Rectal smooth muscle tissue (tissue), 1 donor: ENCODE data around the gene IFT80.

Experiments used
- H3K27ac ChIP-seq: one replicate; pipeline ENCODE4 v1.7.0; 2013; ENCODE audit warnings: low read depth, low read length, inconsistent platforms
- H3K27me3 ChIP-seq: one replicate; pipeline ENCODE4 v1.7.0; 2013; ENCODE audit warnings: low read length; ENCODE audit not compliant: control insufficient read depth, insufficient read depth
- H3K36me3 ChIP-seq: one replicate; pipeline ENCODE4 v1.7.0; 2013; ENCODE audit warnings: low read length; ENCODE audit not compliant: control insufficient read depth, insufficient read depth
- H3K4me1 ChIP-seq: one replicate; pipeline ENCODE4 v1.7.0; 2013; ENCODE audit warnings: low read length; ENCODE audit not compliant: control insufficient read depth, insufficient read depth
- H3K4me3 ChIP-seq: one replicate; pipeline ENCODE4 v1.7.0; 2013; ENCODE audit warnings: low read length
- H3K9ac ChIP-seq: one replicate; pipeline ENCODE4 v1.7.0; 2013; ENCODE audit warnings: low read length

The IFT80 gene

DNA sequence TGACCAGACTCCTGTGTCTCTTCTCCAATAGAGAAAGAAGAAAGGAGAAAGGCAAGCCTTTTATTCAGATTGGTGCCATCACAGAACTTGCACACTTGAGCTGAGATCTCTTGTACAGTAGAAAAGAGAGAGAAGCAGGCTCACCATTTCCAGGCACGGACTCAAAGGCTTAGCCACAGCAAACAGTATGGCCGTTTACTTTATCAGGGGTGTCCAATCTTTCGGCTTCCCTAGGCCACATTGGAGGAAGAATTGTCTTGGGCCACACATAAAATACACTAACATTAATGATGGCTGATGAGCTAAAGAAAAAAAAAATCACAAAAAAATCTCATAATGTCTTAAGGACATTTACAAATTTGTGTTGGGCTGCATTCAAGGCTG lies 5.0 kb downstream of the IFT80 start:
- H3K4me1 ChIP-seq: peaks cover 4% of the 10 kb centered on the region
- no peaks in the 10 kb centered on the region for H3K36me3 ChIP-seq
- H3K9ac ChIP-seq: no peak overlapping the region
- no peaks in the 10 kb centered on the region for H3K27me3 ChIP-seq
- H3K27ac ChIP-seq: no peak overlapping the region
- H3K4me3 ChIP-seq: no peak overlapping the region

DNA sequence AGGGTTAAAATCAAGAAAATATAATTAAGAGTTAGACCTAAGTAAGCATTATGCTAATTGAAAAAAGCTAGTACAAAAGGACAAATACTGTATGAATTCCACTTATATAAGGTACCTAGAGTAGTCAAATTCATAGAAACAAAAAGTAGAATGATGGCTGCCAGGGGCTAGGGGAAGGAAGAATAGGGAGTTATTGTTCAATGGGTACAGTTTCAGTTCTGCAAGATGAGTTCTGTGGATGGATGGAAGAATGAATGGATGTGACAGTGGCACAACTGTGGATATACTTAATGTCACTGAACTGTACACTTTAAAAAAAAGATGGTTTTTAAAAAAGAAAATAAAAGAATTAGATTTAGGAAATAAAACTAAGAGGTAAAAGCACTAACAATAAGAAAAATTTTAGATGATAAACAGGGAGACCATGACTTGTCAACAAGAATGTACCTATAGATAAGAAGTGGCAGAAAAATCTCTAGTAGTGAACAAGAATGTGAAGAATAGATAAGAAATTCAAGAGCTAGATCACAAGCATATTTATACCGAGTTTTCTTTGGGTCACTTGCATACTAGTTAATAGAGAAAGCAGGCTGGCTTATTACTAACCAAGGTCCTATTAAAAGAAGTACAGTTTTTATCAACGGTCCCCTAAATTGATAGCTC lies 5.5 kb downstream of the IFT80 start:
- Histone ChIP-seq H3K36me3 (no peaks in the 10 kb centered on the region), H3K4me3 (no peak overlapping the region), H3K4me1 (peaks cover 4% of the 10 kb centered on the region), H3K27ac (no peak overlapping the region), H3K27me3 (no peaks in the 10 kb centered on the region), H3K9ac (no peak overlapping the region)

DNA sequence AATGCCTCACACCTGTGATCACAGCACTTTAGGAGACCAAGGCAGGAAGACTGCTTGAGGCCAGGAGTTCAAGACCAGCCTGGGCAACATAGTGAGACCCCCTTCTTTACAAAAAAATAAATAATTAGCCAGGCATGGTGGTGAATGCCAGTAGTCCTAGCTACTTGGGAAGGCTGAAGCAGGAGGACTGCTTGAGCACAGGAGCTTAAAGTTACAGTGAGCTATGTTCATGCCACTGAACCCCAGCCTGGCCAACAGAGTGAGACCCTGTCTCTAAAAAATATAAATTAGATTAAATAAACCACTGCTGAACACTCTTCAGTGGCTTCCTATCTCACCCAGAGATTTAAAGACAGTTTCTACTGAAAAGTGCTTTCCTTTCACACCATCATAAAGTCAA lies 6.2 kb downstream of the IFT80 start:
- Histone ChIP-seq H3K4me1 (no peaks in the 10 kb centered on the region), H3K27me3 (no peaks in the 10 kb centered on the region), H3K4me3 (no peak overlapping the region), H3K9ac (no peak overlapping the region), H3K27ac (no peak overlapping the region), H3K36me3 (no peaks in the 10 kb centered on the region)

GRCh38 chr3:160390565-160391138 lies 8.4 kb downstream of the IFT80 start:
- Histone ChIP-seq H3K36me3 (no peaks in the 10 kb centered on the region), H3K9ac (no peak overlapping the region), H3K27me3 (no peaks in the 10 kb centered on the region), H3K4me1 (no peaks in the 10 kb centered on the region), H3K4me3 (no peak overlapping the region), H3K27ac (no peak overlapping the region)

GRCh38 chr3:160384639-160385318 lies 14.2 kb downstream of the IFT80 start:
- Histone ChIP-seq H3K27ac (no peak overlapping the region), H3K4me1 (no peaks in the 10 kb centered on the region), H3K36me3 (no peaks in the 10 kb centered on the region), H3K27me3 (no peaks in the 10 kb centered on the region), H3K9ac (no peak overlapping the region), H3K4me3 (no peak overlapping the region)

DNA sequence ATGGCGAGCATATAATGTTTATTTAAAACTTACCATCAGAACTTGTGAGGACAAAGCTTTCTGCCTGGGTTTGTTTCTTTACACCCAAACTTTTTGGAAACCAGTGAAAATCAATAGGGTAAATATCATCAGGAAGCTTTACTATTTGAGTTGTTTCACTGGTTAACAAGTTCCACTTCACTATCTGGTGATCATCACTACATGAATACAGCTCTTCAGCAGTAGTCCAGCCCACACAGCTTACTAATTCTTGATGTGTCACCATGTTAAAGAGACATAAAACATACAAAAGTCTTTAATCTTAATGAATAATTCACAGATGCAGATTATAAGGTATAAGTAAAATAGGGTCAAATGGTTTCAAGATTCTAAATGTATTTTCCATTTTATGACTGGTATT lies 17.6 kb downstream of the IFT80 start:
- H3K4me1 ChIP-seq: no peaks in the 10 kb centered on the region
- H3K27ac ChIP-seq: no peak overlapping the region
- no peaks in the 10 kb centered on the region for H3K27me3 ChIP-seq
- H3K36me3 ChIP-seq: no peaks in the 10 kb centered on the region
- H3K9ac ChIP-seq: no peak overlapping the region
- H3K4me3 ChIP-seq: no peak overlapping the region

DNA sequence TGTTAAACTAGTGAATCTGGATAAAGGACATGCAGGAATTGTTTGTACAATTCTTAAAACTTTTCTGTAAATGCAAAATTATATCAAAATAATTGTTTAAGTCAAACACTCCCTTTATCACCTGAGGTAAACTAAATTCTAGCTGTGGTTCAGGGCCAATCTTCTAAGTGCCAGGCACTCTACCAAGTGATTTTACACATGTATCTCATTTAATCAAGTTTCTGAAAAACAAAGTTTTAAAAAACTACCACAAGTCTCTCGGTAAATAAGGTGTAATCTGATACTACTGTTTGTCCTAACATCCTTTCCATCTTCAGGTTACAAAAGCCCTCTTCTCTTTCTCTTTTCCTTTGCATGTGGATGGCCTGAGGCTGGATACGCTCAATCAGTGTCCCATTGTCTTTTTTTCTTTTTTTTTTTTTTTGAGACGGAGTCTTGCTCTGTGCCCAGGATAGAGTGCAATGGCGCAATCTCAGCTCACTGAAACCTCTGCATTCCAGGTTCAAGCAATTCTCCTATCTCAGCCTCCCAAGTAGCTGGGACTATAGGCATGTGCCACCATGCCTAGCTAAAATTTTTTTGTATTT lies 19.3 kb downstream of the IFT80 start:
- Histone ChIP-seq H3K4me1 (no peaks in the 10 kb centered on the region), H3K36me3 (no peaks in the 10 kb centered on the region), H3K27me3 (no peaks in the 10 kb centered on the region), H3K27ac (no peak overlapping the region), H3K4me3 (no peak overlapping the region), H3K9ac (no peak overlapping the region)

DNA sequence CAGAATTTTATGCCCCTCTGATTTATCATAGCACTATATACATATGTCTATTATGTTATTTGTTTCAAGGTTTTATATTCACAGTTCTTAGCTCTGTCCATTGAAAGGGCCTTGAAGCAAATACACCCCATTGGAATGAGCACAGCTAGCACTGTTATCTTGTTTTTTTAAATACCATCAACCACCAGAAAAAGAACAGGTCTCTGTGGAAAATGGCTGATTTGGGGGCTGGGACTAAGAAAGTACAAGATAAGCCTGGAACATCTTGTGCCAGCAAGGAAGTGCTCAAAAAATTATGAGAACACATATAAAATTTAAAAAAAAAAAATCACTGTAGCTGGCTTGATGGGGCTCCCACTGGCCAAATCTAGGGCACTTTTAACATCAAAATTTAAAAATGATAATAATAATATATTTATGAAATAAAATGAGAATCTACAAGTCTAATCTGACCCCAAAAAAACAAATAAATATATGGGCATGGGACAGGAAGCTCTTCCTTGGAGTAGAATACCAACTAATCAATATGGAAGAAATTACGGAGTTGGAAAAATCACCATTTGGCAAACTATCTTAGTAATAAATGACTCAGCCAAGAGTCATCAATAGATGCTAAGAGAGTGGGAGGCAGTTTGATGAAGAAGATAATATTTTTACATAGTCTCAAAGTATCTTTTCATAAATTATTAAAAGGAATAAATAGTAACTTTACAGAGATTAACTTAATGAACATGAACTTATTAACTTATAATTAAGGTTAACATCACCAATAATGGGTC lies 20.5 kb downstream of the IFT80 start:
- Histone ChIP-seq H3K27ac (no peak overlapping the region), H3K27me3 (no peaks in the 10 kb centered on the region), H3K4me3 (no peak overlapping the region), H3K4me1 (no peaks in the 10 kb centered on the region), H3K9ac (no peak overlapping the region), H3K36me3 (no peaks in the 10 kb centered on the region)

DNA sequence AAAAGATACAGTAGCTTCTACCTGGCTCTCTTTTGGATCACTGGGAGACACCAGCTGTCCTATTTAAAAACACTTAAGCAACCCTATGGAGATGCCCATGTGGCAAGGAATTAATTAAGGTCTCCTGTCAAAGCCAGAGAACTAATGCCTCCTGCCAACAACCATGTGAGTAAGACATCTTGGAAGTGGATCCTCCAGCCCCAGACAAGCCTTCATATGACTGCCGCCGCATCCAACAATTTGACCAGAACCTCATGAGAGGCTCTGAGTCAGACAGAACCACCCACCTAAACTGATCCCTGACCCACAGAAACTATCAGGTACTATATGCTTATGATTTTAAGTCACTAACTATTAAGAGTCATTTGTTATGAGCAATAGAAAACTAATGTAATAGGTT lies 22.3 kb downstream of the IFT80 start:
- no peak overlapping the region for H3K4me3 ChIP-seq

GRCh38 chr3:160374925-160375324 lies 24.1 kb downstream of the IFT80 start:
- Histone ChIP-seq H3K4me3 (no peak overlapping the region), H3K36me3 (no peaks in the 10 kb centered on the region), H3K9ac (no peak overlapping the region), H3K27ac (no peak overlapping the region), H3K4me1 (no peaks in the 10 kb centered on the region), H3K27me3 (no peaks in the 10 kb centered on the region)

More for the DNA sequence above, 22.3 kb downstream of the IFT80 start:
- H3K27me3 ChIP-seq: no peaks in the 10 kb centered on the region
- no peak overlapping the region for H3K27ac ChIP-seq
- H3K9ac ChIP-seq: no peak overlapping the region
- no peaks in the 10 kb centered on the region for H3K4me1 ChIP-seq
- no peaks in the 10 kb centered on the region for H3K36me3 ChIP-seq

GRCh38 chr3:160374472-160374871 lies 24.6 kb downstream of the IFT80 start:
- Histone ChIP-seq H3K27me3 (no peaks in the 10 kb centered on the region), H3K4me1 (no peaks in the 10 kb centered on the region), H3K36me3 (no peaks in the 10 kb centered on the region), H3K9ac (no peak overlapping the region), H3K27ac (no peak overlapping the region), H3K4me3 (no peak overlapping the region)

DNA sequence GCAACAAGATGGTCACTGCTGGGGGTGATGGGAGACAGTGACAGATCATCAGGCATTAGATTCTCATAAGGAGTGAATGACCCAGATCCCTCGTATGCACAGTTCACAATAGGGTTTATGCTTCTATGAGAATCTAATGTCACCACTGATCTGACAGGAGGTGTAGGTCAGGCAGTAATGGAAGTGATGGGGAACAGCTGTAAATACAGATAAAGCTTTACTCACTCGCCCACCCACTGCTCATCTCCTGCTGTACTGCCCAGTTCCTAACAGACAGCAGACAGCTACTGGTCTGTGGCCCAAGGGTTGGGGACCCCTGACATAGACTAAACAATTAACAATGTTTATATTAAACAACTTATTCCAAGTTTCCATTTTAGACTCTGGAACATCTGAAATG lies 25.4 kb downstream of the IFT80 start:
- H3K27ac ChIP-seq: no peak overlapping the region
- no peaks in the 10 kb centered on the region for H3K36me3 ChIP-seq
- H3K9ac ChIP-seq: no peak overlapping the region
- no peak overlapping the region for H3K4me3 ChIP-seq
- no peaks in the 10 kb centered on the region for H3K27me3 ChIP-seq
- no peaks in the 10 kb centered on the region for H3K4me1 ChIP-seq
